OCI-LY3 (cell line): ENCODE data around the gene KCNK7.

Experiments
- H2AFZ ChIP-seq: fragments of 200-600, 300-600 bp; shearing (Covaris generic); 2 replicates; pipeline ENCODE4 v1.6.0; 2014; ENCODE audit warnings: antibody characterized with exemption, low read depth, low read length
- H3K27ac ChIP-seq: fragments of 200-600, 300-600 bp; sonication (generic); 2 replicates; pipeline ENCODE4 v1.5.1; 2014; ENCODE audit warnings: mild to moderate bottlenecking, low read length, moderate library complexity, mixed read lengths
- H3K27me3 ChIP-seq: fragments of 200-600, 300-600 bp; sonication (generic); 2 replicates; pipeline ENCODE4 v1.6.1; 2014; ENCODE audit warnings: low read depth, low read length, mixed read lengths
- H3K36me3 ChIP-seq: fragments of 200-600, 300-600 bp; sonication (generic); replicated peaks from 2 replicates; pipeline ENCODE3; 2014; ENCODE audit warnings: low read depth, low read length, mixed read lengths
- H3K4me1 ChIP-seq: fragments of 300-600, 200-600 bp; sonication (generic); 2 replicates; pipeline ENCODE4 v1.6.1; 2014; ENCODE audit warnings: low read length, mixed read lengths
- H3K4me2 ChIP-seq: fragments of 200-600, 300-600 bp; sonication (generic); 2 replicates; pipeline ENCODE4 v1.6.1; 2014; ENCODE audit warnings: low read length, mixed read lengths
- H3K4me3 ChIP-seq: fragments of 300-600, 200-600 bp; sonication (generic); 2 replicates; pipeline ENCODE4 v1.5.1; 2014; ENCODE audit warnings: antibody characterized with exemption, mild to moderate bottlenecking, low read length, moderate library complexity
- H3K79me2 ChIP-seq: fragments of 300-600, 200-600 bp; shearing (Covaris generic); 2 replicates; pipeline ENCODE4 v1.6.1; 2014; ENCODE audit warnings: mild to moderate bottlenecking, low read length, mixed read lengths
- H3K9ac ChIP-seq: fragments of 300-600, 200-600 bp; shearing (Covaris generic); 2 replicates; pipeline ENCODE4 v1.6.0; 2014; ENCODE audit warnings: mild to moderate bottlenecking, low read length, moderate library complexity
- H3K9me3 ChIP-seq: fragments of 200-600, 300-600 bp; shearing (Covaris generic); 2 replicates; pipeline ENCODE4 v1.6.1; 2014; ENCODE audit warnings: low read length, mixed read lengths; ENCODE audit not compliant: insufficient read depth
- H4K20me1 ChIP-seq: fragments of 200-600, 300-600 bp; sonication (generic); 2 replicates; pipeline ENCODE4 v1.6.1; 2016; ENCODE audit warnings: low read length, mixed read lengths; ENCODE audit not compliant: insufficient read depth
- EZH2phosphoT487 ChIP-seq: fragments of 200-600 bp; shearing (Covaris generic); IDR thresholded peaks from 2 replicates; pipeline ENCODE4 v1.6.1; 2018; ENCODE audit warnings: antibody characterized with exemption, mixed run types, low read depth
- TF ChIP-seq, protein P1 (sequence below): fragments of 200-600, 300-600 bp; sonication (generic); IDR thresholded peaks from 2 replicates; pipeline ENCODE4 v1.5.1; 2014; ENCODE audit warnings: antibody characterized with exemption, low read length, low read depth

The KCNK7 gene

GRCh38 chr11:65546217-65546958 lies 49.2 kb downstream of the KCNK7 start:
- no peak for TF ChIP-seq EZH2phosphoT487
- TF ChIP-seq, protein P1, sequence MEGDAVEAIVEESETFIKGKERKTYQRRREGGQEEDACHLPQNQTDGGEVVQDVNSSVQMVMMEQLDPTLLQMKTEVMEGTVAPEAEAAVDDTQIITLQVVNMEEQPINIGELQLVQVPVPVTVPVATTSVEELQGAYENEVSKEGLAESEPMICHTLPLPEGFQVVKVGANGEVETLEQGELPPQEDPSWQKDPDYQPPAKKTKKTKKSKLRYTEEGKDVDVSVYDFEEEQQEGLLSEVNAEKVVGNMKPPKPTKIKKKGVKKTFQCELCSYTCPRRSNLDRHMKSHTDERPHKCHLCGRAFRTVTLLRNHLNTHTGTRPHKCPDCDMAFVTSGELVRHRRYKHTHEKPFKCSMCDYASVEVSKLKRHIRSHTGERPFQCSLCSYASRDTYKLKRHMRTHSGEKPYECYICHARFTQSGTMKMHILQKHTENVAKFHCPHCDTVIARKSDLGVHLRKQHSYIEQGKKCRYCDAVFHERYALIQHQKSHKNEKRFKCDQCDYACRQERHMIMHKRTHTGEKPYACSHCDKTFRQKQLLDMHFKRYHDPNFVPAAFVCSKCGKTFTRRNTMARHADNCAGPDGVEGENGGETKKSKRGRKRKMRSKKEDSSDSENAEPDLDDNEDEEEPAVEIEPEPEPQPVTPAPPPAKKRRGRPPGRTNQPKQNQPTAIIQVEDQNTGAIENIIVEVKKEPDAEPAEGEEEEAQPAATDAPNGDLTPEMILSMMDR = no peak
- Histone ChIP-seq H4K20me1 (no peaks in the 10 kb centered on the region), H3K9ac (peak overlapping the region; percentile 58), H3K79me2 (no peaks in the 10 kb centered on the region), H3K27ac (no peak overlapping the region), H3K4me3 (peak overlapping the region; percentile 80), H3K36me3 (no peaks in the 10 kb centered on the region), H3K9me3 (no peaks in the 10 kb centered on the region), H2AFZ (peak overlapping the region; percentile 28; the same call in 1 of the 2 replicates), H3K4me1 (peaks cover 10% of the 10 kb centered on the region), H3K4me2 (peak overlapping the region; percentile 98), H3K27me3 (peaks cover 23% of the 10 kb centered on the region)

GRCh38 chr11:65545853-65546216 lies 49.8 kb downstream of the KCNK7 start:
- Histone ChIP-seq H3K4me1 (peaks cover 16% of the 10 kb centered on the region), H3K79me2 (no peaks in the 10 kb centered on the region), H3K4me2 (peak overlapping the region; percentile 98), H3K9me3 (no peaks in the 10 kb centered on the region), H3K4me3 (peak overlapping the region; percentile 80), H3K36me3 (no peaks in the 10 kb centered on the region), H3K9ac (peak overlapping the region; percentile 58), H4K20me1 (no peaks in the 10 kb centered on the region), H3K27me3 (peaks cover 23% of the 10 kb centered on the region), H2AFZ (0 out of 2 replicates have a peak overlapping the region, but pooled peaks have one; percentile 28), H3K27ac (no peak overlapping the region)
- no peak for TF ChIP-seq EZH2phosphoT487
- TF ChIP-seq, protein P1 = no peak
